HG03097 (cell line): Measurements from ENCODE around the gene SMDT1.
A peak's percentile ranks its signal among the peaks of the same experiment; 100 is the strongest.

ENCODE experiments used
- ATAC-seq: cut with Tn5 transposase; IDR thresholded peaks from one replicate; pipeline ENCODE4 v1.9.1; 2021; ENCODE audit not compliant: unreplicated experiment, low FRiP score

The SMDT1 gene

GRCh38 chr22:42079319-42080251 is at the start of gene SMDT1:
Gene SMDT1, plus strand, starts transcription at chr22:42079700. Its CDS starts 69 bp downstream, at chr22:42079769.
- peak; percentile 83 for ATAC-seq

GRCh38 chr22:42033263-42034181 is 46.0 kb upstream of the SMDT1 start:
- no peak for ATAC-seq

- no peak for ATAC-seq
Measured at GRCh38 chr22:42035256-42035655, 44.2 kb upstream of the SMDT1 start.

GRCh38 chr22:42039271-42039670 is 40.2 kb upstream of the SMDT1 start:
- ATAC-seq = no peak

- no peak for ATAC-seq
Measured at GRCh38 chr22:42041784-42042183, 37.7 kb upstream of the SMDT1 start.

GRCh38 chr22:42050641-42051180 is 28.8 kb upstream of the SMDT1 start:
- no peak for ATAC-seq

GRCh38 chr22:42052765-42053164 is 26.7 kb upstream of the SMDT1 start:
- no peak for ATAC-seq

- no peak for ATAC-seq
Measured at GRCh38 chr22:42056757-42057511, 22.6 kb upstream of the SMDT1 start.

GRCh38 chr22:42060489-42060888 is 19.0 kb upstream of the SMDT1 start:
- no peak for ATAC-seq

GRCh38 chr22:42061041-42061440 is 18.5 kb upstream of the SMDT1 start:
- no peak for ATAC-seq

GRCh38 chr22:42062506-42063170 is 16.9 kb upstream of the SMDT1 start:
- no peak for ATAC-seq

GRCh38 chr22:42064629-42065028 is 14.9 kb upstream of the SMDT1 start:
- no peak for ATAC-seq

GRCh38 chr22:42065438-42066125 is 13.9 kb upstream of the SMDT1 start:
- ATAC-seq = no peak

GRCh38 chr22:42066126-42066761 is 13.3 kb upstream of the SMDT1 start:
- ATAC-seq = no peak

GRCh38 chr22:42066937-42067336 is 12.6 kb upstream of the SMDT1 start:
- no peak for ATAC-seq

GRCh38 chr22:42067671-42068251 is 11.7 kb upstream of the SMDT1 start:
- ATAC-seq = no peak

GRCh38 chr22:42068291-42068690 is 11.2 kb upstream of the SMDT1 start:
- no peak for ATAC-seq

- ATAC-seq = no peak
Measured at GRCh38 chr22:42069801-42070516, 9.5 kb upstream of the SMDT1 start.
